ENCODE measurements around the gene SFXN3. TPM values are rescaled to one million over a fixed set of nuclear protein-coding genes. Genes with fewer than 3 reads are reported as not detected.

The SFXN3 gene
- total RNA-seq, 1 donor from 2014 or later, result 5.2 TPM

DNA sequence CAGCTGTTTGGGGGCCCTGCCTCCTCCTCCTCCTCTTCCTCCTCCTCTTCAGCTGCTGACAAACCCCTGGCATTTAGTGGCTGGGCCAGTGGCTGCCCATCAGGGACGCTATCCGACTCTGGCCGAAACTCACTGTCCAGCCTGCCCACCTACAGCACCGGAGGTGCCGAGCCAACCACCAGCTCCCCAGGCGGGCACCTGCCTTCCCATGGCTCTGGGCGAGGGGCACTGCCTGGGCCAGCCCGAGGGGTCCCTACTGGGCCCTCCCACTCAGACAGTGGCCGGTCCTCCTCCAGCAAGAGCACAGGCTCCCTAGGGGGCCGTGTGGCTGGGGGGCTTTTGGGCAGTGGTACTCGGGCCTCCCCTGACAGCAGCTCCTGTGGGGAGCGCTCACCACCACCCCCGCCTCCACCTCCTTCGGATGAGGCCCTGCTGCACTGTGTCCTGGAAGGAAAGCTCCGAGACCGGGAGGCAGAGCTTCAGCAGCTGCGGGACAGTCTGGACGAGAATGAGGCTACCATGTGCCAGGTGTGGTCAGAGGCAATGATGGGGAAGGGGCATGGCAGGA is 27.3 kb upstream of the SFXN3 start:
- no peak for DNase-seq
- peaks cover 7% of the 10 kb centered on the region for H3K9me3 Mint-ChIP-seq (ENCODE audit: unreplicated experiment)
- H3K27ac Mint-ChIP-seq (ENCODE audit: unreplicated experiment), result no peak overlapping the region
- no peak overlapping the region for H3K4me3 Mint-ChIP-seq (ENCODE audit: unreplicated experiment)
- H3K36me3 Mint-ChIP-seq (ENCODE audit: unreplicated experiment), result no peaks in the 10 kb centered on the region
- peaks cover 5% of the 10 kb centered on the region for H3K27me3 Mint-ChIP-seq (ENCODE audit: unreplicated experiment)
- TF ChIP-seq, protein P1, sequence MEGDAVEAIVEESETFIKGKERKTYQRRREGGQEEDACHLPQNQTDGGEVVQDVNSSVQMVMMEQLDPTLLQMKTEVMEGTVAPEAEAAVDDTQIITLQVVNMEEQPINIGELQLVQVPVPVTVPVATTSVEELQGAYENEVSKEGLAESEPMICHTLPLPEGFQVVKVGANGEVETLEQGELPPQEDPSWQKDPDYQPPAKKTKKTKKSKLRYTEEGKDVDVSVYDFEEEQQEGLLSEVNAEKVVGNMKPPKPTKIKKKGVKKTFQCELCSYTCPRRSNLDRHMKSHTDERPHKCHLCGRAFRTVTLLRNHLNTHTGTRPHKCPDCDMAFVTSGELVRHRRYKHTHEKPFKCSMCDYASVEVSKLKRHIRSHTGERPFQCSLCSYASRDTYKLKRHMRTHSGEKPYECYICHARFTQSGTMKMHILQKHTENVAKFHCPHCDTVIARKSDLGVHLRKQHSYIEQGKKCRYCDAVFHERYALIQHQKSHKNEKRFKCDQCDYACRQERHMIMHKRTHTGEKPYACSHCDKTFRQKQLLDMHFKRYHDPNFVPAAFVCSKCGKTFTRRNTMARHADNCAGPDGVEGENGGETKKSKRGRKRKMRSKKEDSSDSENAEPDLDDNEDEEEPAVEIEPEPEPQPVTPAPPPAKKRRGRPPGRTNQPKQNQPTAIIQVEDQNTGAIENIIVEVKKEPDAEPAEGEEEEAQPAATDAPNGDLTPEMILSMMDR (IDR thresholded peaks at IDR 0.05; ENCODE audit: partially characterized antibody, unreplicated experiment), result no peak
- peaks cover 13% of the 10 kb centered on the region for H3K4me1 Mint-ChIP-seq (ENCODE audit: low read depth, unreplicated experiment)

DNA sequence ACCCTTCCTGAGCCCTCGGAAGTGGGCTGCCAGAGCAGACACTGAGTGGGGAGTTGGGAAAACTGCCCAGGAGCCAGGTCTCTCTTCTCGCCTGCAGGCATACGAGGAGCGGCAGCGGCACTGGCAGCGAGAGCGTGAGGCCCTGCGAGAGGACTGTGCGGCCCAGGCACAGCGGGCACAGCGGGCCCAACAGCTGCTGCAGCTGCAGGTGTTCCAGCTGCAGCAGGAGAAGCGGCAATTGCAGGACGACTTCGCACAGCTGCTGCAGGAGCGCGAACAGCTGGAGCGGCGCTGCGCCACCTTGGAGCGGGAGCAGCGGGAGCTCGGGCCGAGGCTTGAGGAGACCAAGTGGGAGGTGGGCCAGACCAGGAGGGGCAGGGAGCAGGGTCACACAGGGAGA is 25.7 kb upstream of the SFXN3 start:
- Mint-ChIP-seq H3K4me1 (ENCODE audit: low read depth, unreplicated experiment) (peaks cover 13% of the 10 kb centered on the region), H3K9me3 (ENCODE audit: unreplicated experiment) (peaks cover 7% of the 10 kb centered on the region), H3K27me3 (ENCODE audit: unreplicated experiment) (peaks cover 4% of the 10 kb centered on the region), H3K4me3 (ENCODE audit: unreplicated experiment) (no peak overlapping the region), H3K27ac (ENCODE audit: unreplicated experiment) (no peak overlapping the region), H3K36me3 (ENCODE audit: unreplicated experiment) (no peaks in the 10 kb centered on the region)
- DNase-seq, result no peak
- TF ChIP-seq, protein P1 (IDR thresholded peaks at IDR 0.05; ENCODE audit: partially characterized antibody, unreplicated experiment), result no peak

DNA sequence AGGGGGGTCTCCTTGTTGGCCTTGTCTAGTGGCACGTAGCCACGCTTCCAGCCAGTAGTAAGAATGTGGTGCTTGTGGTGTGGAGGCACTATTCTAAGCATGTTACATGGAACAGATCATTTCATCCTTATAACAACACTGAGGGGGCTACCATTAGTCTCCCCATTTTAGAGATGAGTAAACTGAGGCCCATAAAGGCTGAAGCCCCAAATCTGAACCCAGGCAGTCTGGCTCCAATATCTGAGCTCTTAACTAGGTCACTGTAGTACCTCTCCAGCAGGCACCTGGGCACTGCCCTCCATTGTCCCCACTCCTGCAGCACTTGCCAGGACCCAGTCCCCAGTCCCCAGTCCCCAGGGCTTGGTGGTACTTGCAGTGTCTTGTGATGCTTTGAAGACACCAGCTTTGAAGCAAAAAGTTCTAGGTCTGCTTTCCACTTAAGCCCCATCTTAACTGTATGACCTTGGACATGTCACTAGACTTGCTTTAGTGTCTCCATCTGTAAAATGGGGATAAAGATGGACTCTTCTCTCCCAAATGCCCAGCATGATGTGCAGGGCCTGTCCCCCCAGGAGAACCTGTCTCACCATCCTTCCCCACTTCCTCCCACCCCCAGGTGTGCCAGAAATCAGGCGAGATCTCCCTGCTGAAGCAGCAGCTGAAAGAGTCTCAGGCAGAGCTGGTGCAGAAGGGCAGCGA is 25.0 kb upstream of the SFXN3 start:
- Mint-ChIP-seq H3K27me3 (ENCODE audit: unreplicated experiment) (peaks cover 2% of the 10 kb centered on the region), H3K4me1 (ENCODE audit: low read depth, unreplicated experiment) (peaks cover 10% of the 10 kb centered on the region), H3K36me3 (ENCODE audit: unreplicated experiment) (no peaks in the 10 kb centered on the region), H3K4me3 (ENCODE audit: unreplicated experiment) (no peak overlapping the region), H3K9me3 (ENCODE audit: unreplicated experiment) (peaks cover 5% of the 10 kb centered on the region), H3K27ac (ENCODE audit: unreplicated experiment) (no peak overlapping the region)
- no peak for DNase-seq
- TF ChIP-seq, protein P1 (IDR thresholded peaks at IDR 0.05; ENCODE audit: partially characterized antibody, unreplicated experiment), result no peak

DNA sequence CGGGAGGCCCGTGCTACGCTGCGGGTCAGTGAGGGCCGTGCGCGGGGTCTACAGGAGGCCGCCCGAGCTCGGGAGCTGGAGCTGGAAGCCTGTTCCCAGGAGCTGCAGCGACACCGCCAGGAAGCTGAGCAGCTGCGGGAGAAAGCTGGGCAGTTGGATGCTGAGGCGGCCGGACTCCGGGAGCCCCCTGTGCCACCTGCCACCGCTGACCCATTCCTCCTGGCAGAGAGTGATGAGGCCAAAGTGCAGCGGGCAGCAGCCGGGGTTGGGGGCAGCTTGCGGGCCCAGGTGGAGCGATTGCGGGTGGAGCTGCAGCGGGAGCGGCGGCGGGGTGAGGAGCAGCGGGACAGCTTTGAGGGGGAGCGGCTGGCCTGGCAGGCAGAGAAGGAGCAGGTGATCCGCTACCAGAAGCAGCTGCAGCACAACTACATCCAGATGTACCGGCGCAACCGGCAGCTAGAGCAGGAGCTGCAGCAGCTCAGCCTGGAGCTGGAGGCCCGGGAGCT is 24.4 kb upstream of the SFXN3 start:
- Mint-ChIP-seq H3K36me3 (ENCODE audit: unreplicated experiment) (no peaks in the 10 kb centered on the region), H3K4me3 (ENCODE audit: unreplicated experiment) (no peak overlapping the region), H3K9me3 (ENCODE audit: unreplicated experiment) (peaks cover 3% of the 10 kb centered on the region), H3K27ac (ENCODE audit: unreplicated experiment) (no peak overlapping the region), H3K27me3 (ENCODE audit: unreplicated experiment) (no peaks in the 10 kb centered on the region), H3K4me1 (ENCODE audit: low read depth, unreplicated experiment) (peaks cover 4% of the 10 kb centered on the region)
- DNase-seq, result no peak
- TF ChIP-seq, protein P1 (IDR thresholded peaks at IDR 0.05; ENCODE audit: partially characterized antibody, unreplicated experiment), result no peak

DNA sequence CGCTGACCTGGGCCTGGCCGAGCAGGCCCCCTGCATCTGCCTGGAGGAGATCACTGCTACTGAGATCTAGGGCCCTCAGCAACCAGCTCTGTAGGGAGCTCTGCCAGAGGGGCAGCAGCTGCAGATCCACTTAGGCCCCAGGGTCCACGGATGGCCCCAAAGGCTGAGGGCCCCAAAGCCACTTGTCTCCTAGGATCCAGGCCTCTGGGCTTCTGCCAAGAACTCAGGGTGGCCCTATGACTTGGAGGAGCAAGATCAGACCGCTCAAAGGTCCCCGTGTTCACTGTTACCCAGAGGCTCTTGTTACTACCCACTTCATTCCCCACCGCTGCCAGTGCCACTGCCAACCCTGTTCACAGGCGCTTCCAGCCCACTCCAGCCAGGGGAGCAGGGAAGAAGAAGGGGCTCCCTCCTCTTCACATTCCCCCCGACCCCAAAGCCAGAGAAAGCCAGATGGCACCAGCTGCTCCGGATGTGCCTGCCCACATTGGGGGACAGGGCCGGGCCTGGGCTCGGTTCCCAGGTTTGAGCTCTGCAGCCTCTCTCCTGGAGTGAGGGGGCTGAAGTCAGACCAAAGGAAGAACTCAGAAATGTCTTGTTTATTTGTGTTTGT is 23.8 kb upstream of the SFXN3 start:
- no peak for DNase-seq
- H3K27ac Mint-ChIP-seq (ENCODE audit: unreplicated experiment), result no peak overlapping the region
- H3K9me3 Mint-ChIP-seq (ENCODE audit: unreplicated experiment), result peaks cover 3% of the 10 kb centered on the region
- H3K36me3 Mint-ChIP-seq (ENCODE audit: unreplicated experiment), result no peaks in the 10 kb centered on the region
- TF ChIP-seq, protein P1 (IDR thresholded peaks at IDR 0.05; ENCODE audit: partially characterized antibody, unreplicated experiment), result no peak
- H3K4me3 Mint-ChIP-seq (ENCODE audit: unreplicated experiment), result no peak overlapping the region
- H3K4me1 Mint-ChIP-seq (ENCODE audit: low read depth, unreplicated experiment), result peaks cover 4% of the 10 kb centered on the region
- H3K27me3 Mint-ChIP-seq (ENCODE audit: unreplicated experiment), result no peaks in the 10 kb centered on the region

All from glutamatergic neuron (in vitro differentiated cells).